ENCODE results near the gene MYG1. TPM values are rescaled to one million over a fixed set of nuclear protein-coding genes. Genes with fewer than 3 reads are reported as not detected.

MYG1 gene
- total RNA-seq, 1 donor from 2014 or later: 35.3 TPM

DNA sequence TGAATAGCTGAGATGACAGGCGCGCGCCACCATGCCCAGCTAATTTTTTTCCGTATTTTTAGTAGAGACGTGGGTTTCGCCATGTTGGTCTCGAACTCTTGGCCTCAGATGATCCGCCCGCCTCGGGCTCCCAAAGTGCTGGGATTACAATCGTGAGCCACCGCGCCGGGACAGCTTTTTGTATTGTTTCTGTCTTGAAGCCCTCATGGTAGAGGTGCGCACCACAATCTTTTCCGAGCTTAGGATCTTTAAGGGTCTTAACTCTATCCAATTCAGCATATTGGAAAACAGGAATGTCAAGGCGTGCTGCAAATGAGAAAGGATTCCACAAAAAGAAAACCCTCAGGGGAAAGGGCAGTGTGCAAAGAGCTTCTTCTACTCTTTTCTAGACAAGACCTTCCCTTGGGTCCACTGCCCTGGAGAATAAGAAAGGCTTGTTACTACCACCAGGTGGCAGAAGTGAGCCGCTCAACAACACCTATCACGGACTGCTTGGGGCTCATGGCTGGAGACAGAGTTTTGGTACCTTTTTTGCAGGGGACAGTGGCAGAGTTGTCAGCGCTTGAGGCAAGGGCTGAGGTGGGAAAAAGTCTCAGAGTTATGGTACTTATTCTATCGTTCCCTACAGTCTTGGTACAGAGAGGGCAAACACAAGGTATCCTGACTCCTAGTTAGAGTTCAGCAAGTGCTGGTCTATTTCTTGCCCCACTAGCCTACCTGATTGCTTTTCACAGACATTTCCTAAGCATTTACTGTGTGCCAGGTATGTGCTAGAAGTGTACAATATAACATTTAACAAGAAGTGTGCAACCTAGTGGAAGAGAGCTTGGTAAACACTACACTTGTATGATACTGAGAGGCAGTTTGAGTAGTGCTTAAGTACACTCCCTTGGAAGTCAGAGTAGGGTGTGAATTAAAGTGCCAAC is 53.1 kb downstream of the MYG1 start:
- no peaks in the 10 kb centered on the region for H3K4me1 ChIP-seq
- H3K4me3 ChIP-seq: no peak overlapping the region
- peak; percentile 81 for DNase-seq
- H3K27ac ChIP-seq: no peak overlapping the region
- H3K27me3 ChIP-seq (ENCODE audit: low read depth): no peaks in the 10 kb centered on the region
- peak; percentile 97 to 98 for ATAC-seq
- no peaks in the 10 kb centered on the region for H3K9me3 ChIP-seq
- intact Hi-C loops (cut with DNase I): loop anchor here (5.0 kb wide), 1 partner anchor 70 kb away; the partner anchor contains the start of gene AMHR2
- no peaks in the 10 kb centered on the region for H3K36me3 ChIP-seq
- TF ChIP-seq, protein P1, sequence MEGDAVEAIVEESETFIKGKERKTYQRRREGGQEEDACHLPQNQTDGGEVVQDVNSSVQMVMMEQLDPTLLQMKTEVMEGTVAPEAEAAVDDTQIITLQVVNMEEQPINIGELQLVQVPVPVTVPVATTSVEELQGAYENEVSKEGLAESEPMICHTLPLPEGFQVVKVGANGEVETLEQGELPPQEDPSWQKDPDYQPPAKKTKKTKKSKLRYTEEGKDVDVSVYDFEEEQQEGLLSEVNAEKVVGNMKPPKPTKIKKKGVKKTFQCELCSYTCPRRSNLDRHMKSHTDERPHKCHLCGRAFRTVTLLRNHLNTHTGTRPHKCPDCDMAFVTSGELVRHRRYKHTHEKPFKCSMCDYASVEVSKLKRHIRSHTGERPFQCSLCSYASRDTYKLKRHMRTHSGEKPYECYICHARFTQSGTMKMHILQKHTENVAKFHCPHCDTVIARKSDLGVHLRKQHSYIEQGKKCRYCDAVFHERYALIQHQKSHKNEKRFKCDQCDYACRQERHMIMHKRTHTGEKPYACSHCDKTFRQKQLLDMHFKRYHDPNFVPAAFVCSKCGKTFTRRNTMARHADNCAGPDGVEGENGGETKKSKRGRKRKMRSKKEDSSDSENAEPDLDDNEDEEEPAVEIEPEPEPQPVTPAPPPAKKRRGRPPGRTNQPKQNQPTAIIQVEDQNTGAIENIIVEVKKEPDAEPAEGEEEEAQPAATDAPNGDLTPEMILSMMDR (IDR thresholded peaks at IDR 0.05): peak; percentile 91

DNA sequence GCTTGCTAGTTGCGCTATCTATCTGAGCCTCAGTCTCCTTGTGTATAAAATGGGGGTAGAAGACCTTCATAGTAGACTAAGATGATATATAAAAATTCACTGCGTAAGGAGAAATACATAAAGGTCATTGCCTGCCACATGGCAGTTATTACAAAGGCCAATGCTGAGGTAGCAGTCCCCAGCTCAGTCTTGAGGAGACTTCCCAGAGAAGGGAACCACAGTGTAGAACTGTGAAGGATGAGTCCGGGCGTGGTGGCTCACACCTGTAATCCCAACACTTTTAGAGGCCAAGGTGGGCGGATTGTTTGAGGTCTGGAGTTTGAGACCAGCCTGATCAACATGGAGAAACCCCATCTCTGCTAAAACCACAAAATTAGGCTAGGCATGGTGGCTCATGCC is 53.8 kb downstream of the MYG1 start:
- Histone ChIP-seq H3K27ac (no peak overlapping the region), H3K36me3 (no peaks in the 10 kb centered on the region), H3K4me1 (no peaks in the 10 kb centered on the region), H3K9me3 (no peaks in the 10 kb centered on the region), H3K27me3 (ENCODE audit: low read depth) (no peaks in the 10 kb centered on the region), H3K4me3 (no peak overlapping the region)
- intact Hi-C loops (cut with DNase I): loop anchor here (5.0 kb wide), 1 partner anchor 69 kb away; the partner anchor contains the start of gene AMHR2
- DNase-seq (no peak), ATAC-seq (peak; percentile 27 to 29)
- TF ChIP-seq, protein P1 (IDR thresholded peaks at IDR 0.05): no peak

DNA sequence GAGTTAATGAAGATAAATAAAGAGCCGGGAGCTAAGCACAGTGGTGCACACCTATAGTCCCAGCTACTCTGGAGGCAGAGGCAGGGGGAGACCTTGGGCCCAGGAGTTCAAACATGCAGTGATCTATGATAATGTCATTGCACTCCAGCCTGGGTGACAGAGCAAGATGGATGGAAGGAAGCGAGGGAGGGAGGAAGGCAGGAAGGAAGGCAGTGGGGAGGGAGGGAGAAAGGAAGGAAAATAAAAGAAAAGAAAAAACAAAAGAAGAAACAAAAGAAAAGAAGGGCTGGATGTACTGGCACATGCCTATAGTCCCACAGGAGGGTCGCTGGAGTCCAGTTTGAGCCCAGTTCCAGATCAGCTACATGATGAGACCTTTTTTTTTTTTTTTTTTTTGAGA is 55.6 kb downstream of the MYG1 start:
- H3K4me3 ChIP-seq: no peak overlapping the region
- no peaks in the 10 kb centered on the region for H3K27me3 ChIP-seq (ENCODE audit: low read depth)
- H3K36me3 ChIP-seq: no peaks in the 10 kb centered on the region
- intact Hi-C loops (cut with DNase I): no loop called here
- no peak for DNase-seq
- TF ChIP-seq, protein P1 (IDR thresholded peaks at IDR 0.05): no peak
- no peaks in the 10 kb centered on the region for H3K4me1 ChIP-seq
- no peak for ATAC-seq
- H3K27ac ChIP-seq: no peak overlapping the region
- no peaks in the 10 kb centered on the region for H3K9me3 ChIP-seq

Other genes with a start within 250 kb of the MYG1 start
- 186 TPM for gene TNS2, start 249.6 kb upstream of the MYG1 start, total RNA-seq
- 47.9 TPM for gene SPRYD3, start 220.3 kb upstream of the MYG1 start, total RNA-seq
- 58.5 TPM for gene IGFBP6, start 202.0 kb upstream of the MYG1 start, total RNA-seq
- gene SOAT2, start 196.2 kb upstream of the MYG1 start, total RNA-seq: not detected
- gene ZNF740, start 119.0 kb upstream of the MYG1 start, total RNA-seq: 49.5 TPM
- gene CSAD, start 118.8 kb upstream of the MYG1 start, total RNA-seq: 39.2 TPM
- gene ITGB7, start 92.4 kb upstream of the MYG1 start, total RNA-seq: 9.7 TPM
- 30.1 TPM for gene RARG, start 67.5 kb upstream of the MYG1 start, total RNA-seq
- gene ESPL1, start 31.4 kb upstream of the MYG1 start, total RNA-seq: 2.2 TPM
- 474 TPM for gene PFDN5, start 4.2 kb upstream of the MYG1 start, total RNA-seq
- gene AAAS, start 21.9 kb downstream of the MYG1 start, total RNA-seq: 45.2 TPM
- gene SP7, start 36.7 kb downstream of the MYG1 start, total RNA-seq: not detected
- 91.1 TPM for gene SP1, start 80.5 kb downstream of the MYG1 start, total RNA-seq
- 1.2 TPM for gene AMHR2, start 124.2 kb downstream of the MYG1 start, total RNA-seq
- gene PRR13, start 142.0 kb downstream of the MYG1 start, total RNA-seq: 216 TPM
- gene PCBP2, start 152.4 kb downstream of the MYG1 start, total RNA-seq: 767 TPM
- 17.5 TPM for gene MAP3K12, start 199.8 kb downstream of the MYG1 start, total RNA-seq
- gene TARBP2, start 201.6 kb downstream of the MYG1 start, total RNA-seq: 34.3 TPM
- gene NPFF, start 207.8 kb downstream of the MYG1 start, total RNA-seq: not detected